GM23248 (cell line): Measurements from ENCODE around the gene XBP1. TPM values are rescaled to one million over a fixed set of nuclear protein-coding genes. Genes with fewer than 3 reads are reported as not detected.

ENCODE experiments used
- DNase-seq: peaks from one replicate; pipeline ENCODE4 v3.0.0-alpha.2; 2015
- H2AFZ ChIP-seq: fragments of 200-600 bp; sonication (generic); 2 replicates; pipeline ENCODE4 v1.6.1; 2016; ENCODE audit warnings: antibody characterized with exemption
- H3F3A ChIP-seq: fragments of 200-600 bp; sonication (generic); 2 replicates; pipeline ENCODE4 v1.6.1; 2016; ENCODE audit warnings: mild to moderate bottlenecking, antibody characterized with exemption, mixed run types; ENCODE audit not compliant: insufficient read depth
- H3K27ac ChIP-seq: fragments of 200-600 bp; sonication (generic); 2 replicates; pipeline ENCODE4 v1.5.1; 2016; ENCODE audit warnings: mild to moderate bottlenecking
- H3K27me3 ChIP-seq: fragments of 200-600 bp; sonication (generic); replicated peaks from 2 replicates; pipeline ENCODE4 v1.6.1; 2016; ENCODE audit warnings: mild to moderate bottlenecking; ENCODE audit not compliant: insufficient read depth
- H3K36me3 ChIP-seq: fragments of 200-600 bp; sonication (generic); 2 replicates; pipeline ENCODE4 v1.6.1; 2016; ENCODE audit warnings: low read depth, mild to moderate bottlenecking
- H3K4me1 ChIP-seq: fragments of 200-600 bp; sonication (generic); 2 replicates; pipeline ENCODE4 v1.6.1; 2016; ENCODE audit warnings: mild to moderate bottlenecking; ENCODE audit not compliant: insufficient read depth
- H3K4me2 ChIP-seq: fragments of 200-600 bp; sonication (generic); one replicate; pipeline ENCODE4 v1.6.1; 2016; ENCODE audit warnings: mild to moderate bottlenecking; ENCODE audit not compliant: unreplicated experiment
- H3K4me3 ChIP-seq: fragments of 200-600 bp; sonication (generic); 2 replicates; pipeline ENCODE4 v1.5.1; 2016; ENCODE audit warnings: mild to moderate bottlenecking
- H3K79me2 ChIP-seq: fragments of 200-600 bp; sonication (generic); 2 replicates; pipeline ENCODE4 v1.6.1; 2016; ENCODE audit warnings: mild to moderate bottlenecking; ENCODE audit not compliant: insufficient read depth
- H3K9ac ChIP-seq: fragments of 200-600 bp; sonication (generic); 2 replicates; pipeline ENCODE4 v1.6.1; 2016; ENCODE audit warnings: mild to moderate bottlenecking
- H3K9me2 ChIP-seq: fragments of 200-600 bp; sonication (generic); 2 replicates; pipeline ENCODE4 v1.6.1; 2016; ENCODE audit warnings: mixed run types, mild to moderate bottlenecking, moderate library complexity; ENCODE audit not compliant: insufficient read depth
- H3K9me3 ChIP-seq: fragments of 200-600 bp; sonication (generic); one replicate; pipeline ENCODE4 v1.6.1; 2017; ENCODE audit warnings: low read depth
- H4K20me1 ChIP-seq: fragments of 200-600 bp; sonication (generic); 2 replicates; pipeline ENCODE4 v1.6.0; 2016; ENCODE audit not compliant: insufficient read depth
- EZH2 ChIP-seq: fragments of 200-600 bp; sonication (generic); IDR thresholded peaks from 2 replicates; pipeline ENCODE4 v1.6.1; 2018; ENCODE audit warnings: antibody characterized with exemption, mild to moderate bottlenecking; ENCODE audit not compliant: insufficient read depth, poor library complexity, severe bottlenecking
- EZH2phosphoT487 ChIP-seq: fragments of 200-600 bp; sonication (generic); IDR thresholded peaks from 2 replicates; pipeline ENCODE4 v1.6.1; 2018; ENCODE audit warnings: antibody characterized with exemption, moderate library complexity, mild to moderate bottlenecking, low read depth; ENCODE audit not compliant: insufficient read depth
- WGBS, 2 experiments: methylation state at CpG; one replicate each; pipeline ENCODE4 v1.1.6; 2015 to 2017; ENCODE audit warnings: low lambda C conversion rate in 2 of 2, low coverage in 1 of 2; ENCODE audit errors: missing lambda C conversion rate in 2 of 2; 5-methylcytosine and 5-hydroxymethylcytosine counted together
- in situ Hi-C: fragments of 300-500 bp; cut with MboI; formaldehyde crosslinking; loops from 2 replicates; pipeline ENCODE4 v1.15.0; 2020
- polyA plus RNA-seq: library from polyadenylated mRNA; unstranded; fragments of >200 nt; fragmentation: Nextera tagmentation; extraction: Ambion mirVana; gene quantifications from 2 replicates; pipeline ENCODE4 v1.2.1, GENCODE V29; 2016
- total RNA-seq: library from RNA; depleted of rRNA; stranded (reverse); fragments of >200 nt; shearing (Covaris generic); gene quantifications from 2 replicates; pipeline ENCODE4 v1.2.3, GENCODE V29; 2014

XBP1 gene
- total and polyA plus RNA-seq, 2 experiments from 2014 or later = 256 to 324 TPM

DNA sequence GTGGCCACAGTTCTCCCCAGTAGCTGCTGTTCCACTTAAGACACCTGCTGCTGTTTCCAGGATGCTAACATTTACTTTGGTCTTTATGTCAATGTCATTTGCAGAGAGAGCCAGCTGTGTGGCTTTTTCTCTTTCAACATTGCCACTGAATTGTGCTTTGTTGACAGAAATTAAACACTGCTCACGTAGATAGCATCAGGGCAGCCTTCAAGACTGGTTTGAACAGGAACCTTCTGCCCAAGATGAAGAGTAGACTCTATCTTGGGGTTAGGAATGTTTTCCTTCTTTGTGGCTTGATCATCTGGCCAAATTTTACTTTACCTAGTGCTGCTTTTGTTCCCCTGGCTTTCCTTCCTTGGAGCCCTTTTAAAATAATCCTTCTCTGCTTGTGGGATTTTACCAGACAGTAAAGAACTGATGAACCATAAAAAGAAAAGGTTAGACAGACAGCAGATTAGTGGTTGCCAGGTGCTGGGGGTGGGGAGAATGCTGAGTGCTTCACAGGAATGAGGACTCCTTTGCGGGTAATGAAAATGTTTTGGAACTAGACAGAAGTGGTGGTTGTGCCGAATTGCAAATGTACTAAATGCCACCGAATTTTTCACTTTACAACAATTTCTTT, 22.7 kb upstream of the XBP1 start:
- Histone ChIP-seq H3K9ac (no peak overlapping the region), H3K27me3 (no peaks in the 10 kb centered on the region), H3K4me2 (no peak overlapping the region), H4K20me1 (no peaks in the 10 kb centered on the region), H3K27ac (no peak overlapping the region), H2AFZ (no peak overlapping the region), H3K9me3 (no peaks in the 10 kb centered on the region), H3K9me2 (no peaks in the 10 kb centered on the region), H3K4me1 (no peaks in the 10 kb centered on the region), H3F3A (no peaks in the 10 kb centered on the region), H3K4me3 (no peak overlapping the region), H3K36me3 (no peaks in the 10 kb centered on the region), H3K79me2 (no peaks in the 10 kb centered on the region)
- in situ Hi-C loops = loop anchor here (10.0 kb wide), 2 partner anchors 218 to 798 kb away; no protein-coding TSS in a partner anchor
- DNase-seq = no peak
- 95 to 96% methylated on average over 4 of the region's 4 CpGs for WGBS, 2 experiments
- TF ChIP-seq EZH2 (no peak), EZH2phosphoT487 (no peak)

GRCh38 chr22:28821452-28821851, 21.1 kb upstream of the XBP1 start:
- Histone ChIP-seq H3K9me2 (no peaks in the 10 kb centered on the region), H2AFZ (no peak overlapping the region), H3K9me3 (no peaks in the 10 kb centered on the region), H3K79me2 (no peaks in the 10 kb centered on the region), H3K27me3 (no peaks in the 10 kb centered on the region), H3K9ac (no peak overlapping the region), H3K36me3 (no peaks in the 10 kb centered on the region), H3F3A (no peaks in the 10 kb centered on the region), H3K4me3 (no peak overlapping the region), H3K27ac (no peak overlapping the region), H3K4me1 (no peaks in the 10 kb centered on the region), H3K4me2 (no peak overlapping the region), H4K20me1 (no peaks in the 10 kb centered on the region)
- no peak for TF ChIP-seq EZH2phosphoT487
- TF ChIP-seq EZH2 = no peak
- 88 to 94% methylated on average over 1 of the region's 1 CpG for WGBS, 2 experiments
- no peak for DNase-seq
- in situ Hi-C loops = loop anchor here (10.0 kb wide), 2 partner anchors 217 to 797 kb away; no protein-coding TSS in a partner anchor

DNA sequence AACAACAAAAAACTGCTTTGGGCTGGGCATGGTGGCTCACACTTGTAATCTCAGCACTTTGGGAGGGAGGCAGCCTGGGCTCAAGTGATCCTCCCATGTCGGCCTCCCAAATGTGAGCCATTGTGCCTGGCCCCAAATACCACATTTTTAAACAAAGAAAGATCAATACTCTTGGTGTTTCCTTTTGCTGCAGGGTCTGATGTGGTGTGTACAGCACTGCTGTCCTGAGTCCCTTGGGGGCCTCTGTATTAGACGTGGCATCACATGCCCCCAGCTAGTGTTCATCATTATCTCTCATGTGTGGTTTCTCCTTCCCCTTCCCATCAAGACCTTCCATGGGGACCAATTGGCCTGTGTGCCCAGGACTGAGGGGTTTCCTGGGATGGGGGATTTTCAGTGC, 20.5 kb upstream of the XBP1 start:
- Histone ChIP-seq H2AFZ (no peak overlapping the region), H4K20me1 (no peaks in the 10 kb centered on the region), H3K4me2 (no peak overlapping the region), H3K9me3 (no peaks in the 10 kb centered on the region), H3K9me2 (no peaks in the 10 kb centered on the region), H3K9ac (no peak overlapping the region), H3K27ac (no peak overlapping the region), H3K4me3 (no peak overlapping the region), H3K27me3 (no peaks in the 10 kb centered on the region), H3K4me1 (no peaks in the 10 kb centered on the region), H3K36me3 (no peaks in the 10 kb centered on the region), H3F3A (no peaks in the 10 kb centered on the region), H3K79me2 (no peaks in the 10 kb centered on the region)
- no peak for DNase-seq
- WGBS, 2 experiments = 69 to 83% methylated on average over 2 of the region's 2 CpGs
- in situ Hi-C loops = loop anchor here (10.0 kb wide), 2 partner anchors 216 to 796 kb away; no protein-coding TSS in a partner anchor
- no peak for TF ChIP-seq EZH2
- TF ChIP-seq EZH2phosphoT487 = no peak

DNA sequence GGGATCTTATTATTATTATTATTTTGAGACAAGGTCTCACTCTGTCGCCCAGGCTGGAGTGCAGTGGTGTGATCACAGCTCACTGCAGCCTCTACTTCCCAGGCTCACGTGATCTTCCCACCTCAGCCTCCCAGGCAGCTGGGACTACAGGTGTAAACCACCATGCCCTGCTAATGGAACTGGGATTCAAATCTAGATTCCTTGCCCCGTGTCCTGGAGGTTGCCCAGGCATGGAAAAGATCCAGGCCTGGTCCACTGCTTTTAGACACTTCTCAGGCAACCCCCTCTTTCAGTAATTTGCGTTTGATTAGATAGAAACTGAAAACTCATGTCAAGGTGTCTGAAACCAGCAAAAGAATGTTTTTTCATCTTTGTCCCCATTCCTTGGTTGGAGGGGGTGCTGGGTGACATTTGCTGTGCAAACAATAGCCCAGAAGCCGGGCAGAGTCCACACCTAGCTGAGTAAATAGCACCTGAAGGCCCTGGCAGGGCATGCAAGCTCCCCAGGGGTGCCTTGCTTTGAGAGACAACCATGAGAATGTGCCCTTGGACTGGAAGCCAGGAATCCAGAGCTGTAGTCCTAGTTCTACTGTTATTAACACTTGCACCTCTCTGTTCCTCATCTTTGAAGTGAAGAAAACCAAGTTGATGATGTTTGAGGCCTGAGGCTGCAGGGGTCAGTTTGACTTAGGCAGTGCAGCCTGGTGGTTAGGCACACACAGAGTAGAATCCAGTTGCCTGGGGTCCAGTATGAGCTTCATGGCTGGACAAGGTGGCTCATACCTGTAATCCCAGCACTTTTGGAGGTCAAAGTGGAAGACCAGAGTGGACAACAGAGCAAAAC, 19.1 kb upstream of the XBP1 start:
- H3K4me1 ChIP-seq = no peaks in the 10 kb centered on the region
- H3K79me2 ChIP-seq = no peaks in the 10 kb centered on the region
- no peak overlapping the region for H3K9ac ChIP-seq
- no peak for DNase-seq
- no peaks in the 10 kb centered on the region for H3K9me3 ChIP-seq
- H3K27ac ChIP-seq = no peak overlapping the region
- H3K36me3 ChIP-seq = no peaks in the 10 kb centered on the region
- H3K9me2 ChIP-seq = no peaks in the 10 kb centered on the region
- no peak overlapping the region for H3K4me3 ChIP-seq
- no peak overlapping the region for H3K4me2 ChIP-seq
- no peaks in the 10 kb centered on the region for H3F3A ChIP-seq
- in situ Hi-C loops = loop anchor here (10.0 kb wide), 2 partner anchors 215 to 795 kb away; no protein-coding TSS in a partner anchor
- TF ChIP-seq EZH2phosphoT487 (no peak), EZH2 (no peak)
- H2AFZ ChIP-seq = no peak overlapping the region
- H3K27me3 ChIP-seq = no peaks in the 10 kb centered on the region
- 71 to 76% methylated on average over 5 of the region's 5 CpGs for WGBS, 2 experiments
- no peaks in the 10 kb centered on the region for H4K20me1 ChIP-seq
